GM23338 (cell line): Measurements from ENCODE around the gene GALNT7. TPM values are rescaled to one million over a fixed set of nuclear protein-coding genes. Genes with fewer than 3 reads are reported as not detected.

Source experiments
- ATAC-seq: fragments of 200-7000 bp; cut with Tn5 transposase; 3 replicates; pipeline ENCODE4 v1.9.1; 2020
- DNase-seq: peaks from one replicate; pipeline ENCODE4 v3.0.0-alpha.2; 2015; ENCODE audit warnings: low spot score
- H2AFZ ChIP-seq: fragments of 200-600 bp; sonication (generic); 2 replicates; pipeline ENCODE4 v1.8.0; 2016; ENCODE audit warnings: antibody characterized with exemption, mild to moderate bottlenecking, moderate library complexity
- H3F3A ChIP-seq: fragments of 200-600 bp; sonication (generic); replicated peaks from 2 replicates; pipeline ENCODE4 v1.8.0; 2017; ENCODE audit warnings: antibody characterized with exemption, mixed run types, low read depth
- H3K27ac ChIP-seq: fragments of 200-600 bp; sonication (generic); 2 replicates; pipeline ENCODE4 v1.6.1; 2016; ENCODE audit warnings: low read depth
- H3K27me3 ChIP-seq: fragments of 200-600 bp; sonication (generic); 2 replicates; pipeline ENCODE4 v1.8.0; 2016; ENCODE audit warnings: mild to moderate bottlenecking, mixed run types, moderate library complexity; ENCODE audit not compliant: insufficient read depth
- H3K36me3 ChIP-seq: fragments of 200-600 bp; sonication (generic); 2 replicates; pipeline ENCODE4 v1.8.0; 2016; ENCODE audit warnings: mild to moderate bottlenecking; ENCODE audit not compliant: insufficient read depth
- H3K4me1 ChIP-seq: fragments of 200-600 bp; sonication (generic); 2 replicates; pipeline ENCODE4 v1.8.0; 2016; ENCODE audit warnings: mild to moderate bottlenecking, moderate library complexity; ENCODE audit not compliant: insufficient read depth
- H3K4me2 ChIP-seq: fragments of 200-600 bp; sonication (generic); 2 replicates; pipeline ENCODE4 v1.7.1; 2017; ENCODE audit warnings: mixed run types
- H3K4me3 ChIP-seq: fragments of 200-600 bp; sonication (generic); 2 replicates; pipeline ENCODE4 v1.6.1; 2016; ENCODE audit warnings: mixed run types
- H3K79me2 ChIP-seq: fragments of 200-600 bp; sonication (generic); replicated peaks from 2 replicates; pipeline ENCODE4 v1.8.0; 2017; ENCODE audit warnings: mild to moderate bottlenecking; ENCODE audit not compliant: insufficient read depth
- H3K9me2 ChIP-seq: fragments of 200-600 bp; sonication (generic); 2 replicates; pipeline ENCODE4 v1.8.0; 2017; ENCODE audit not compliant: insufficient read depth
- H4K20me1 ChIP-seq: fragments of 200-600 bp; sonication (generic); replicated peaks from 2 replicates; pipeline ENCODE4 v1.8.0; 2017; ENCODE audit warnings: mild to moderate bottlenecking; ENCODE audit not compliant: insufficient read depth
- H3K27ac Mint-ChIP-seq: 2 replicates; pipeline ENCODE4 v1.8.0; 2020; ENCODE audit warnings: inconsistent platforms, mild to moderate bottlenecking, moderate library complexity, mixed read lengths
- H3K27me3 Mint-ChIP-seq: 3 replicates; pipeline ENCODE4 v1.8.0; 2022; ENCODE audit warnings: low read depth, mild to moderate bottlenecking, moderate library complexity, mixed read lengths, inconsistent platforms; ENCODE audit not compliant: insufficient read depth, poor library complexity
- H3K36me3 Mint-ChIP-seq: 3 replicates; pipeline ENCODE4 v1.8.0; 2021; ENCODE audit warnings: low read depth, mild to moderate bottlenecking, inconsistent platforms, moderate library complexity, mixed read lengths
- H3K4me1 Mint-ChIP-seq: 3 replicates; pipeline ENCODE4 v1.8.0; 2020; ENCODE audit warnings: mild to moderate bottlenecking, inconsistent platforms, mixed read lengths
- H3K4me3 Mint-ChIP-seq: 3 replicates; pipeline ENCODE4 v1.8.0; 2021; ENCODE audit warnings: moderate library complexity, mild to moderate bottlenecking, inconsistent platforms, mixed read lengths
- H3K9me3 Mint-ChIP-seq: 3 replicates; pipeline ENCODE4 v1.8.0; 2020; ENCODE audit warnings: moderate library complexity, mild to moderate bottlenecking, inconsistent platforms, mixed read lengths
- CREB1 ChIP-seq: fragments of 250-450 bp; sonication (Bioruptor Pico); IDR thresholded peaks from 2 replicates; pipeline ENCODE4 v1.5.0; 2020; ENCODE audit warnings: low read depth, mild to moderate bottlenecking, moderate library complexity
- CTCF ChIP-seq, 2 experiments: fragments of 200-600 bp in 1 of 2; sonication (generic) in 1 of 2; conservative IDR thresholded peaks; 2 replicates each; pipeline versions ENCODE4 v1.5.1 to v1.6.1; 2016 to 2017; ENCODE audit warnings: antibody characterized with exemption in 2 of 2, low read depth in 2 of 2, mild to moderate bottlenecking in 2 of 2, moderate library complexity in 1 of 2
- EZH2 ChIP-seq: fragments of 200-600 bp; sonication (generic); IDR thresholded peaks from one replicate; pipeline ENCODE4 v1.8.0; 2017; ENCODE audit warnings: antibody characterized with exemption, mild to moderate bottlenecking, low read depth; ENCODE audit not compliant: unreplicated experiment
- EZH2phosphoT487 ChIP-seq: fragments of 200-600 bp; sonication (generic); IDR thresholded peaks from one replicate; pipeline ENCODE4 v1.8.1; 2018; ENCODE audit warnings: antibody characterized with exemption; ENCODE audit not compliant: unreplicated experiment
- JUNB ChIP-seq: IDR thresholded peaks from one replicate; pipeline ENCODE4 v1.6.1; 2016; ENCODE audit warnings: antibody characterized with exemption; ENCODE audit not compliant: unreplicated experiment
- NANOG ChIP-seq: IDR thresholded peaks from 2 replicates; pipeline ENCODE4 v1.6.1; 2016; ENCODE audit warnings: antibody characterized with exemption, borderline replicate concordance
- POLR2AphosphoS5 ChIP-seq: IDR thresholded peaks from 2 replicates; pipeline ENCODE4 v1.6.1; 2016; ENCODE audit warnings: antibody characterized with exemption, low read depth
- REST ChIP-seq: IDR thresholded peaks from one replicate; pipeline ENCODE4 v1.6.1; 2018; ENCODE audit warnings: antibody characterized with exemption; ENCODE audit not compliant: unreplicated experiment
- ZNF331 ChIP-seq: fragments of 250-450 bp; sonication (Bioruptor Pico); IDR thresholded peaks from 2 replicates; pipeline ENCODE4 v1.5.0; 2020; ENCODE audit warnings: low read depth, mild to moderate bottlenecking, moderate library complexity
- polyA plus RNA-seq: library from polyadenylated mRNA; unstranded; fragments of >200 nt; fragmentation: Nextera tagmentation; extraction: Ambion mirVana; gene quantifications from 2 replicates; pipeline ENCODE4 v1.2.1, GENCODE V29; 2016
- total RNA-seq: library from RNA; depleted of rRNA; stranded (reverse); fragments of >200 nt; shearing (Covaris generic); gene quantifications from 2 replicates; pipeline ENCODE4 v1.2.3, GENCODE V29; 2014

GALNT7 gene
- total and polyA plus RNA-seq, 2 experiments from 2014 or later: 31.8 to 72.2 TPM

GRCh38 chr4:173334085-173334890, 165.7 kb downstream of the GALNT7 start, which contains the start of gene HMGB2:
HMGB2 (minus strand) TSS chr4:173334358; CDS start chr4:173333649, 709 bp downstream.
- peak within 1 kb of the TSS; percentile 45; the same call in 1 of the 2 replicates for H2AFZ ChIP-seq
- Mint-ChIP-seq H3K4me1 (peaks cover 28% of the 10 kb centered on the region), H3K9me3 (0 out of 3 replicates have a peak, but pooled peaks cover 3% of the 10 kb centered on the region), H3K36me3 (peaks cover 45% of the 10 kb centered on the region), H3K4me3 (peak within 1 kb of the TSS; percentile 97), H3K27me3 (peaks cover 24% of the 10 kb centered on the region), H3K27ac (peak within 1 kb of the TSS; percentile 100)
- no peaks in the 10 kb centered on the region for H3K9me2 ChIP-seq
- peak within 1 kb of the TSS; percentile 84 for H3K4me3 ChIP-seq
- H3K4me2 ChIP-seq: peak within 1 kb of the TSS; percentile 90
- H4K20me1 ChIP-seq: peaks cover 11% of the 10 kb centered on the region; the same call in 1 of the 2 replicates
- peak within 1 kb of the TSS; percentile 100 for H3K27ac ChIP-seq
- peak; percentile 97 for TF ChIP-seq POLR2AphosphoS5
- TF ChIP-seq REST: no peak
- TF ChIP-seq ZNF331 (CRISPR knock-in tag): no peak
- TF ChIP-seq CREB1 (CRISPR knock-in tag): peak; percentile 77
- TF ChIP-seq NANOG: 0 out of 2 replicates have a peak, but pooled peaks have one; percentile 35
- peaks cover 11% of the 10 kb centered on the region; the same call in 1 of the 2 replicates for H3K27me3 ChIP-seq
- H3F3A ChIP-seq: no peaks in the 10 kb centered on the region
- ATAC-seq: peak; percentile 88
- peaks cover 11% of the 10 kb centered on the region for H3K4me1 ChIP-seq
- H3K36me3 ChIP-seq: peaks cover 32% of the 10 kb centered on the region; the same call in 1 of the 2 replicates
- DNase-seq: peak; percentile 100
- peaks cover 15% of the 10 kb centered on the region for H3K79me2 ChIP-seq

GRCh38 chr4:173334891-173335752, 166.5 kb downstream of the GALNT7 start:
- Histone ChIP-seq H3K4me3 (peak overlapping the region; percentile 67), H3K79me2 (peaks cover 15% of the 10 kb centered on the region), H2AFZ (peak overlapping the region; percentile 45; the same call in 1 of the 2 replicates), H3K36me3 (peaks cover 23% of the 10 kb centered on the region; the same call in 1 of the 2 replicates), H3K27ac (peak overlapping the region; percentile 98), H3K27me3 (peaks cover 11% of the 10 kb centered on the region; the same call in 1 of the 2 replicates), H3K4me1 (peaks cover 11% of the 10 kb centered on the region), H3F3A (no peaks in the 10 kb centered on the region), H3K4me2 (peak overlapping the region; percentile 79), H4K20me1 (peaks cover 11% of the 10 kb centered on the region; the same call in 1 of the 2 replicates), H3K9me2 (no peaks in the 10 kb centered on the region)
- H3K4me1 Mint-ChIP-seq: peaks cover 28% of the 10 kb centered on the region
- H3K4me3 Mint-ChIP-seq: peak overlapping the region; percentile 97
- 0 out of 3 replicates have a peak, but pooled peaks cover 3% of the 10 kb centered on the region for H3K9me3 Mint-ChIP-seq
- DNase-seq (peak; percentile 95), ATAC-seq (peak; percentile 64)
- peak overlapping the region; percentile 100 for H3K27ac Mint-ChIP-seq
- peaks cover 24% of the 10 kb centered on the region for H3K27me3 Mint-ChIP-seq
- peaks cover 37% of the 10 kb centered on the region for H3K36me3 Mint-ChIP-seq
- TF ChIP-seq CTCF (conservative IDR thresholded peaks at IDR 0.05; ENCODE audit: low read depth in 2 of 2) (no peak), REST (no peak), JUNB (no peak), ZNF331 (CRISPR knock-in tag) (no peak), NANOG (no peak), EZH2 (no peak), EZH2phosphoT487 (no peak), POLR2AphosphoS5 (peak; percentile 78)
